D721Med (cell line): Measurements from ENCODE around the gene CLDN22.

ENCODE experiments used
- DNase-seq: peaks from one replicate; pipeline ENCODE4 v3.0.0; 2011; ENCODE audit warnings: low spot score; ENCODE audit not compliant: insufficient read length
- FAIRE-seq: peaks from 2 replicates; lab custom pipeline; 2011; peaks lifted over from hg19 to GRCh38; lab: Jason Lieb, UNC
- CTCF ChIP-seq: IDR thresholded peaks from 2 replicates; pipeline ENCODE4 v1.5.1; 2012; ENCODE audit warnings: mild to moderate bottlenecking, control low read depth; ENCODE audit not compliant: insufficient read depth; ENCODE audit errors: missing control alignments

Gene CLDN22

GRCh38 chr4:183299464-183299863 lies 20.6 kb downstream of the CLDN22 start:
- DNase-seq (no peak), FAIRE-seq (no peak)
- TF ChIP-seq CTCF = no peak

DNA sequence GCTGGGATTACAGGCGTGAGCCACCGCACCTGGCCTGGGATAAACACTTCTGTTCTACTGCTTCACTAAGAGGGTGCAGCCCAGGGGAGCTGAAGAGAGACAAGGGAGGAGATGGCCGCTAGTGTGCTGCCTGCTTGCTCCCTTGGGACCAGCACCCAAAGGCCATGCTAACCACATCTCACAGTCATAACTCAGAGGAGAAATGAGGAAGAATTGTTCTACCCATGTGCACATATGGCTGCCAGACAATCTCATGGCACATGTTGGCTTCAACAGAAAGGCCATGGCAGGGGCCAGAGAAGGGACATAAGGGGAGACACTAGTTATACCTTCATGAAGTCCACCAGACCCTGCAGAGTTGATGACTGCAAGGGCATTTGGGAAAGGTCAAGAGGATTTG lies 22.4 kb downstream of the CLDN22 start:
- DNase-seq = no peak
- TF ChIP-seq CTCF = no peak

GRCh38 chr4:183295711-183296110 lies 24.4 kb downstream of the CLDN22 start:
- DNase-seq (no peak), FAIRE-seq (no peak)
- no peak for TF ChIP-seq CTCF

More for the DNA sequence above, 22.4 kb downstream of the CLDN22 start:
- FAIRE-seq = no peak

DNA sequence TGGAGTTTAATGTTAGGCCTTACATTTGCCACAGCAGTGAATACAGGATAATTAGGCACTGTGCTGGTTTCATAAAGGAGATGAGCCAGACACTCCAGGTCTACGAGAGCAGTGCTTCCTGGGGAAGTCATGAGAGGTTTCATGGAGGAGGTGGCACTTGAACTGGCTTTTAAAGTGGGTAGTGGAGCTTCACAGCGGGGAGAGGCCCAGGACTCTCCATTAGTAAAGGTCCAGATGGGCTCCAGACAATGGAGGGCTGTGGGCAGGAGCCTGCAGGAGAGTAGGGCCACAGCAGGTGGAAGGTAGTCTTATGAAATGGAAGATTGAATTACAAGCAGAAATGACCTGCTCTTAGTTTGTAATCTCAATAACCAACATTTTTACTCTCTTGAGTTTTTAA lies 29.0 kb downstream of the CLDN22 start:
- no peak for TF ChIP-seq CTCF
- FAIRE-seq = no peak
- no peak for DNase-seq

DNA sequence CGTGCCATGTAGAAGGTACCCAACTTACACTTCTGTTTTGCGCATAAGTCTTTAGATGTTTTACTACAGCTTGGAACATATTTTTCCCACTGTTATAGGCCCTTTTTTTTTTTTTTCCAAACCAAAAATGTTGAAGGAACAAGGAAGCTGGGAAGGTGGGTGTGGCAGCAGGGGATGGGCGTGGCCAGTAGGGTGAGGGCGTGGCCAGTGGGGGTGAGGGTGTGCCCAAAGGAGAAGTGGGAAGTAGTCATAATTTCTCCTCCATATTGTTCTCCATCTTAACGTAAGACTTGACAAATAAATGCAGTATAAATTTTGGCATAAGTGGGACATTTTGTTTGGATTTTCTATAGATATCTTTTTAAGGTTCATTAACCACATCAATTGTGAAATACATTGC lies 30.4 kb downstream of the CLDN22 start:
- TF ChIP-seq CTCF = no peak
- DNase-seq = no peak
- FAIRE-seq = no peak

- no peak for DNase-seq
- no peak for FAIRE-seq
- no peak for TF ChIP-seq CTCF
Measured at GRCh38 chr4:183288955-183289354, 31.1 kb downstream of the CLDN22 start.

DNA sequence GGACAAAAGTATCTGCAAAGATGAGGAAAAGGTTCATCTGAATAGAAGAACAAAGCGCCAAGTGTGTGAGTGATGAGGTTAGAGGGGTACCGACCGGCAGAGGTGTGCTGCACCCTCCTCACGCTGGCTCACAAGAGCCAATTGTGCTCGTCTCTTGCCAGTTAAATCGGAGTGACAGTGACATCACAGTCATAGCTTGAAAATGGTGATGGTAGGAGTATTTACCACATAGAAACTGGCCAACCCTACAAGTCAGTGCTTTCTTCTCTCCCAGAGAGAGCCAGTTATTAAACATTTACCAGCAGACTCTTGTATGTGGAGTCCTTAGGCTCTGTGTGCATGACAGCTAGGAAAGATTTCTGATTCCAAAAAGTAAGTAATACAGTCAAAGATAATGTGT lies 32.4 kb downstream of the CLDN22 start:
- no peak for TF ChIP-seq CTCF
- FAIRE-seq (no peak), DNase-seq (no peak)
